CD14-positive monocyte (primary cell): ENCODE data around the gene SOX5. TPM values are rescaled to one million over a fixed set of nuclear protein-coding genes. Genes with fewer than 3 reads are reported as not detected.

Source experiments
- DNase-seq, 3 donors: peaks; one replicate each; pipeline ENCODE4 v3.0.0-alpha.2; 2011 to 2022
- H2AFZ ChIP-seq: 2 replicates; pipeline ENCODE4 v1.6.0; 2012; ENCODE audit warnings: mild to moderate bottlenecking, low read depth, low read length, inconsistent platforms; ENCODE audit not compliant: insufficient read depth, poor library complexity, severe bottlenecking
- H3K27ac ChIP-seq, 2 donors: 1 replicate in 1 of 2; 2 replicates in 1 of 2; pipeline ENCODE4 v1.5.1; 2012 to 2013; ENCODE audit warnings: low read length in 2 of 2, control low read depth in 1 of 2, inconsistent platforms in 1 of 2, low read depth in 1 of 2, mild to moderate bottlenecking in 1 of 2
- H3K27me3 ChIP-seq, 2 donors: one replicate each; pipeline versions ENCODE4 v1.6.0 to v1.6.1; 2011 to 2013; ENCODE audit warnings: low read length in 2 of 2; ENCODE audit not compliant: control insufficient read depth in 2 of 2, insufficient read depth in 2 of 2
- H3K36me3 ChIP-seq, 2 donors: replicated peaks in 1 of 2; 1 replicate in 1 of 2; 2 replicates in 1 of 2; pipeline versions ENCODE4 v1.5.1 to v1.6.1; 2012 to 2013; ENCODE audit warnings: low read length in 2 of 2, control low read depth in 1 of 2, inconsistent platforms in 1 of 2, mild to moderate bottlenecking in 1 of 2; ENCODE audit not compliant: insufficient read depth in 2 of 2, control insufficient read depth in 1 of 2
- H3K4me1 ChIP-seq, 2 donors: 1 replicate in 1 of 2; 2 replicates in 1 of 2; pipeline versions ENCODE4 v1.5.1 to v1.6.1; 2012 to 2013; ENCODE audit warnings: low read length in 2 of 2, control low read depth in 1 of 2, inconsistent platforms in 1 of 2, mild to moderate bottlenecking in 1 of 2, moderate library complexity in 1 of 2; ENCODE audit not compliant: insufficient read depth in 2 of 2, control insufficient read depth in 1 of 2
- H3K4me2 ChIP-seq: replicated peaks from 2 replicates; pipeline ENCODE3; 2012; ENCODE audit warnings: low read length, moderate library complexity, mild to moderate bottlenecking; ENCODE audit not compliant: poor library complexity, severe bottlenecking; ENCODE audit errors: extremely low read depth
- H3K4me3 ChIP-seq, 3 experiments: fragments of 200-600 bp in 1 of 3; sonication (generic) in 1 of 3; replicated peaks in 1 of 3; 1 replicate in 2 of 3; 2 replicates in 1 of 3; pipeline ENCODE4 v1.5.1; 2011 to 2013; ENCODE audit warnings: low read length in 3 of 3, mild to moderate bottlenecking in 3 of 3, control low read depth in 2 of 3, low read depth in 2 of 3, inconsistent platforms in 1 of 3, moderate library complexity in 1 of 3
- H3K79me2 ChIP-seq: 2 replicates; pipeline ENCODE4 v1.6.0; 2012; ENCODE audit warnings: mild to moderate bottlenecking, control low read depth, inconsistent platforms, low read length, moderate library complexity; ENCODE audit not compliant: insufficient read depth
- H3K9ac ChIP-seq: 2 replicates; pipeline ENCODE4 v1.6.0; 2017; ENCODE audit warnings: low read length, mild to moderate bottlenecking; ENCODE audit not compliant: insufficient read depth, poor library complexity, severe bottlenecking
- H3K9me3 ChIP-seq, 2 donors: replicated peaks in 1 of 2; 1 replicate in 1 of 2; 2 replicates in 1 of 2; pipeline versions ENCODE4 v1.5.1 to v1.6.1; 2012 to 2013; ENCODE audit warnings: low read length in 2 of 2, control low read depth in 1 of 2; ENCODE audit not compliant: control insufficient read depth in 1 of 2, insufficient read depth in 1 of 2
- H4K20me1 ChIP-seq: 2 replicates; pipeline ENCODE4 v1.6.0; 2012; ENCODE audit warnings: mild to moderate bottlenecking, low read length, control low read depth, moderate library complexity; ENCODE audit not compliant: insufficient read depth
- H3K27ac Mint-ChIP-seq, 7 donors: one replicate each; pipeline ENCODE4 v1.8.0; 2020; ENCODE audit warnings: mild to moderate bottlenecking in 7 of 7, mixed read lengths in 7 of 7, moderate library complexity in 6 of 7, inconsistent platforms in 2 of 7
- H3K27me3 Mint-ChIP-seq, 3 donors: one replicate each; pipeline ENCODE4 v1.8.0; 2021 to 2022; ENCODE audit warnings: low read depth in 3 of 3, mild to moderate bottlenecking in 3 of 3, mixed read lengths in 3 of 3, moderate library complexity in 3 of 3, inconsistent platforms in 1 of 3
- H3K36me3 Mint-ChIP-seq, 2 donors: one replicate each; pipeline ENCODE4 v1.8.0; 2020; ENCODE audit warnings: mixed read lengths in 2 of 2, inconsistent platforms in 1 of 2, mild to moderate bottlenecking in 1 of 2
- H3K4me1 Mint-ChIP-seq: one replicate; pipeline ENCODE4 v1.8.0; 2020; ENCODE audit warnings: mild to moderate bottlenecking, mixed read lengths
- H3K4me3 Mint-ChIP-seq, 2 donors: one replicate each; pipeline ENCODE4 v1.8.0; 2020; ENCODE audit warnings: mild to moderate bottlenecking in 2 of 2, mixed read lengths in 2 of 2, moderate library complexity in 1 of 2
- H3K9me3 Mint-ChIP-seq, 7 donors: one replicate each; pipeline ENCODE4 v1.8.0; 2020 to 2022; ENCODE audit warnings: mixed read lengths in 7 of 7, mild to moderate bottlenecking in 6 of 7, moderate library complexity in 6 of 7, inconsistent platforms in 2 of 7
- CTCF ChIP-seq: fragments of 200-600 bp; IDR thresholded peaks from one replicate; pipeline ENCODE4 v1.8.0; 2022; ENCODE audit warnings: antibody characterized with exemption, mild to moderate bottlenecking
- WGBS: methylation state at CpG from one replicate; pipeline ENCODE4 v1.1.5; 2013; ENCODE audit warnings: missing lambda C conversion rate; ENCODE audit not compliant: insufficient coverage; 5-methylcytosine and 5-hydroxymethylcytosine counted together
- intact Hi-C, 2 donors: fragments of 100-400 bp; cut with micrococcal nuclease; formaldehyde crosslinking; loops; one replicate each; pipeline versions ENCODE4 v1.15.0 to v1.15.1; 2023
- polyA plus RNA-seq, 3 donors: library from polyadenylated mRNA; depleted of rRNA in 1 of 3; unstranded in 2 of 3; stranded (reverse) in 1 of 3; fragments of 300-500 nt in 2 of 3; fragments of >200 nt in 1 of 3; fragmentation: Illumina TruSeq in 2 of 3; gene quantifications; 1 replicate in 2 of 3; 2 replicates in 1 of 3; pipeline ENCODE4 v1.2.3, GENCODE V29; 2012 to 2021

Gene SOX5
- polyA plus RNA-seq, 3 donors, result not detected

GRCh38 chr12:23585782-23586163 is 363.7 kb downstream of the SOX5 start:
- no peaks in the 10 kb centered on the region for H3K27me3 Mint-ChIP-seq
- 95% methylated on average over 10 of the region's 11 CpGs for WGBS
- Histone ChIP-seq H2AFZ (no peak overlapping the region), H3K27ac (no peak overlapping the region), H3K4me2 (no peak overlapping the region), H3K4me1 (no peaks in the 10 kb centered on the region), H3K4me3 (no peak overlapping the region), H3K9ac (no peak overlapping the region), H3K27me3 (no peaks in the 10 kb centered on the region), H3K36me3 (no peaks in the 10 kb centered on the region), H3K9me3 (no peaks in the 10 kb centered on the region), H3K79me2 (no peaks in the 10 kb centered on the region), H4K20me1 (no peaks in the 10 kb centered on the region)
- intact Hi-C loops, result no loop called here
- no peak overlapping the region for H3K27ac Mint-ChIP-seq
- peaks cover 0 to 7% (median 4%) of the 10 kb centered on the region in 7 donors for H3K9me3 Mint-ChIP-seq
- no peak for TF ChIP-seq CTCF
- no peak overlapping the region for H3K4me3 Mint-ChIP-seq
- no peak for DNase-seq
- no peaks in the 10 kb centered on the region for H3K4me1 Mint-ChIP-seq
- no peaks in the 10 kb centered on the region for H3K36me3 Mint-ChIP-seq

DNA sequence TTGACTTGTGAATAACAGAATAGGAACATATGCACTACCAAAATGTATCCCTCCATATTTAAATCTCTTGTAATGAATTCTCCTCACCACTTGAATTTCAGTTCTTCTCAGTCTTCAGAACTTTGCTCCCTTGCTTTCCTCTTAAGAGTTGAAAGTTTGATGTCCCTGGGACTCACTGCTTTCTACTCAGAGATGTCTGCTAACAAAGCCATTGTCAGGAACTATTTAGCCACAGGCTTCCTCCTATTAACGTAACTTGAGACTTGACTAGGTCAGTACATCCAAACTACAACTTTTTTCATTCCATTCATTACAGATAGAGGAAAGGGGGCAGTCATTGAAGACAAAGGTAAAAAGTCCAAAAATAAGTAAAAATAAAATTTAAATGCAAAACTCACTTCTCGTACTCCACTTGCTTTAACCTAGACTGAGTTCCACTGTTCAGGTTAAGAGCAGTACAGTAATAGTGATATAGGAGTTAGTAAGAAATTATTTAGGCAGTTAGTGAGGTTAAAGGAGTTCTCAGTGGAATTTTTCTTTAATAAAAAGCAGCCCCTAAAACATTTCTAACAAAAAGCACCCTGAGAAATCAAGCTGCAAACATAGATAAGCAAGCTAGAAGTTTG is 364.2 kb downstream of the SOX5 start:
- Histone ChIP-seq H3K4me3 (no peak overlapping the region), H3K9ac (no peak overlapping the region), H3K27me3 (no peaks in the 10 kb centered on the region), H3K4me1 (no peaks in the 10 kb centered on the region), H2AFZ (no peak overlapping the region), H3K27ac (no peak overlapping the region), H4K20me1 (no peaks in the 10 kb centered on the region), H3K9me3 (no peaks in the 10 kb centered on the region), H3K4me2 (no peak overlapping the region), H3K79me2 (no peaks in the 10 kb centered on the region), H3K36me3 (no peaks in the 10 kb centered on the region)
- Mint-ChIP-seq H3K4me1 (no peaks in the 10 kb centered on the region), H3K36me3 (no peaks in the 10 kb centered on the region), H3K4me3 (no peak overlapping the region), H3K27ac (no peak overlapping the region), H3K27me3 (no peaks in the 10 kb centered on the region), H3K9me3 (peaks cover 0 to 7% (median 4%) of the 10 kb centered on the region in 7 donors)
- no CpG with 5 or more reads among the region's 2 CpGs for WGBS
- intact Hi-C loops, result no loop called here
- no peak for DNase-seq
- TF ChIP-seq CTCF, result no peak
